H9 (cell line): ENCODE results near the gene XIRP2. TPM values are rescaled to one million over a fixed set of nuclear protein-coding genes. Genes with fewer than 3 reads are reported as not detected.

ENCODE experiments used
- DNase-seq: peaks from one replicate; pipeline ENCODE4 v3.0.0-alpha.2; 2017
- H2AFZ ChIP-seq: one replicate; pipeline ENCODE4 v1.6.1; 2013; ENCODE audit warnings: mild to moderate bottlenecking, low read length, control low read depth, moderate library complexity
- H2AK5ac ChIP-seq: 2 replicates; pipeline ENCODE4 v1.6.1; 2013; ENCODE audit warnings: low read length, control low read depth, mixed read lengths; ENCODE audit not compliant: insufficient read length
- H2BK120ac ChIP-seq: one replicate; pipeline ENCODE4 v1.6.1; 2013; ENCODE audit warnings: low read depth, mild to moderate bottlenecking, low read length, control low read depth, inconsistent platforms; ENCODE audit not compliant: poor library complexity, severe bottlenecking
- H2BK12ac ChIP-seq: 2 replicates; pipeline ENCODE4 v1.6.1; 2013; ENCODE audit warnings: low read length, control low read depth, mixed read lengths, low read depth; ENCODE audit not compliant: insufficient read length
- H2BK15ac ChIP-seq: 2 replicates; pipeline ENCODE4 v1.6.1; 2013; ENCODE audit warnings: low read depth, low read length, control low read depth
- H2BK20ac ChIP-seq: one replicate; pipeline ENCODE4 v1.6.1; 2013; ENCODE audit warnings: low read depth, mild to moderate bottlenecking, low read length, control low read depth, inconsistent platforms; ENCODE audit not compliant: poor library complexity, severe bottlenecking
- H2BK5ac ChIP-seq: 2 replicates; pipeline ENCODE4 v1.6.1; 2013; ENCODE audit warnings: low read length, control low read depth, mixed read lengths; ENCODE audit not compliant: insufficient read length
- H3K14ac ChIP-seq: 2 replicates; pipeline ENCODE4 v1.6.1; 2013; ENCODE audit warnings: low read length, control low read depth; ENCODE audit not compliant: insufficient read depth
- H3K18ac ChIP-seq: 2 replicates; pipeline ENCODE4 v1.6.1; 2013; ENCODE audit warnings: low read depth, mild to moderate bottlenecking, mixed read lengths, low read length, control low read depth; ENCODE audit not compliant: insufficient read length
- H3K23ac ChIP-seq: 2 replicates; pipeline ENCODE4 v1.6.1; 2013; ENCODE audit warnings: low read length, control low read depth, mixed read lengths, low read depth; ENCODE audit not compliant: insufficient read length
- H3K23me2 ChIP-seq: 2 replicates; pipeline ENCODE4 v1.6.1; 2013; ENCODE audit warnings: low read depth, mild to moderate bottlenecking, mixed read lengths, low read length, control low read depth; ENCODE audit not compliant: insufficient read length, poor library complexity, severe bottlenecking
- H3K27ac ChIP-seq: 2 replicates; pipeline ENCODE4 v1.5.1; 2013; ENCODE audit warnings: low read length, control low read depth, mixed read lengths, low read depth; ENCODE audit not compliant: insufficient read length
- H3K27me3 ChIP-seq: 2 replicates; pipeline ENCODE4 v1.6.1; 2013; ENCODE audit warnings: low read length, control low read depth, inconsistent platforms; ENCODE audit not compliant: insufficient read depth
- H3K4ac ChIP-seq: 2 replicates; pipeline ENCODE4 v1.6.1; 2013; ENCODE audit warnings: low read depth, mild to moderate bottlenecking, control low read depth, inconsistent platforms, low read length, moderate library complexity
- H3K4me1 ChIP-seq: 2 replicates; pipeline ENCODE4 v1.6.1; 2013; ENCODE audit warnings: low read length, control low read depth, inconsistent platforms; ENCODE audit not compliant: insufficient read depth
- H3K4me2 ChIP-seq: 2 replicates; pipeline ENCODE4 v1.6.1; 2013; ENCODE audit warnings: low read length, control low read depth, mixed read lengths; ENCODE audit not compliant: insufficient read length, insufficient read depth
- H3K56ac ChIP-seq: 2 replicates; pipeline ENCODE4 v1.6.1; 2013; ENCODE audit warnings: low read depth, mild to moderate bottlenecking, mixed read lengths, low read length, control low read depth; ENCODE audit not compliant: insufficient read length
- H3K79me1 ChIP-seq: 2 replicates; pipeline ENCODE4 v1.6.1; 2013; ENCODE audit warnings: low read depth, mild to moderate bottlenecking, moderate library complexity, low read length, control low read depth, inconsistent platforms; ENCODE audit not compliant: insufficient read depth, poor library complexity, severe bottlenecking
- H3K79me2 ChIP-seq: 2 replicates; pipeline ENCODE4 v1.6.1; 2013; ENCODE audit warnings: low read length, control low read depth, inconsistent platforms; ENCODE audit not compliant: insufficient read depth
- H3K9ac ChIP-seq: 2 replicates; pipeline ENCODE4 v1.6.1; 2013; ENCODE audit warnings: low read length, control low read depth, mixed read lengths; ENCODE audit not compliant: insufficient read length; ENCODE audit errors: extremely low read depth
- H3K9me3 ChIP-seq: one replicate; pipeline ENCODE4 v1.6.1; 2013; ENCODE audit warnings: low read depth, low read length, inconsistent platforms; ENCODE audit not compliant: control insufficient read depth
- H3T11ph ChIP-seq: one replicate; pipeline ENCODE4 v1.6.1; 2013; ENCODE audit warnings: mild to moderate bottlenecking, low read length, control low read depth, inconsistent platforms
- H4K20me1 ChIP-seq: one replicate; pipeline ENCODE4 v1.6.1; 2013; ENCODE audit not compliant: control insufficient read depth, insufficient read length, insufficient read depth
- H4K5ac ChIP-seq: 2 replicates; pipeline ENCODE4 v1.6.1; 2013; ENCODE audit warnings: low read depth, mild to moderate bottlenecking, mixed read lengths, low read length, control low read depth; ENCODE audit not compliant: insufficient read length
- H4K8ac ChIP-seq: replicated peaks from 2 replicates; pipeline ENCODE4 v1.6.1; 2013; ENCODE audit warnings: low read length, control low read depth, mixed read lengths, low read depth; ENCODE audit not compliant: insufficient read length
- H4K91ac ChIP-seq: 2 replicates; pipeline ENCODE4 v1.6.1; 2013; ENCODE audit warnings: low read depth, mild to moderate bottlenecking, moderate library complexity, mixed read lengths, low read length, control low read depth; ENCODE audit not compliant: insufficient read length
- H3K27ac Mint-ChIP-seq, 3 experiments: 2 replicates in 2 of 3; 3 replicates in 1 of 3; pipeline ENCODE4 v1.8.0; 2020 to 2021; ENCODE audit warnings: mixed read lengths in 3 of 3, mild to moderate bottlenecking in 1 of 3, moderate library complexity in 1 of 3
- H3K27me3 Mint-ChIP-seq: 2 replicates; pipeline ENCODE4 v1.8.0; 2021; ENCODE audit warnings: low read depth, mild to moderate bottlenecking, moderate library complexity, mixed read lengths
- H3K36me3 Mint-ChIP-seq, 3 experiments: 2 replicates in 2 of 3; 3 replicates in 1 of 3; pipeline ENCODE4 v1.8.0; 2020 to 2021; ENCODE audit warnings: low read depth in 3 of 3, mixed read lengths in 3 of 3; ENCODE audit not compliant: insufficient read depth in 1 of 3
- H3K4me1 Mint-ChIP-seq, 2 experiments: 2 replicates each; pipeline ENCODE4 v1.8.0; 2020; ENCODE audit warnings: mixed read lengths in 2 of 2
- H3K4me3 Mint-ChIP-seq, 2 experiments: 2 replicates in 1 of 2; 3 replicates in 1 of 2; pipeline ENCODE4 v1.8.0; 2020 to 2021; ENCODE audit warnings: mild to moderate bottlenecking in 2 of 2, mixed read lengths in 2 of 2, moderate library complexity in 1 of 2
- H3K9me3 Mint-ChIP-seq, 2 experiments: 2 replicates in 1 of 2; 3 replicates in 1 of 2; pipeline ENCODE4 v1.8.0; 2020; ENCODE audit warnings: mild to moderate bottlenecking in 2 of 2, mixed read lengths in 2 of 2, moderate library complexity in 1 of 2
- CTCF ChIP-seq: fragments of 200-600 bp; sonication (generic); conservative IDR thresholded peaks from 3 replicates; pipeline ENCODE4 v1.8.0; 2021; ENCODE audit warnings: antibody characterized with exemption, mild to moderate bottlenecking
- WGBS: extraction: QIAGEN DNeasy Blood & Tissue Kit; methylation state at CpG from one replicate; pipeline ENCODE4 v1.1.7; 2013; ENCODE audit warnings: missing lambda C conversion rate, low lambda C conversion rate, mixed read lengths; ENCODE audit not compliant: insufficient read length; ENCODE audit errors: extremely low coverage; 5-methylcytosine and 5-hydroxymethylcytosine counted together
- total RNA-seq: library from RNA; stranded (reverse); gene quantifications from 2 replicates; pipeline ENCODE4 v1.2.1, GENCODE V29; 2021

Gene XIRP2
- total RNA-seq, 1 experiment from 2014 or later, result 0.07 TPM

GRCh38 chr2:167103028-167103756 lies 214.9 kb downstream of the XIRP2 start:
- no peak overlapping the region for H2AFZ ChIP-seq
- H3K79me1 ChIP-seq, result no peaks in the 10 kb centered on the region
- H3K4ac ChIP-seq, result no peak overlapping the region
- H2BK120ac ChIP-seq, result no peak overlapping the region
- no peak overlapping the region for H3K4me2 ChIP-seq
- Mint-ChIP-seq H3K9me3 (peaks cover 7 to 9% of the 10 kb centered on the region in 2 experiments), H3K36me3 (peaks cover 0 to 4% (median 0%) of the 10 kb centered on the region in 3 experiments; a peak in 4 of 7 replicates), H3K27ac (no peak overlapping the region; a peak in 2 of 7 replicates), H3K27me3 (no peaks in the 10 kb centered on the region), H3K4me3 (no peak overlapping the region), H3K4me1 (no peaks in the 10 kb centered on the region)
- H3K9me3 ChIP-seq, result no peaks in the 10 kb centered on the region
- no peak overlapping the region for H2BK20ac ChIP-seq
- H4K91ac ChIP-seq, result no peak overlapping the region
- no peak overlapping the region for H3K9ac ChIP-seq
- no peaks in the 10 kb centered on the region for H3K27me3 ChIP-seq
- H3T11ph ChIP-seq, result no peak overlapping the region
- H3K23me2 ChIP-seq, result no peaks in the 10 kb centered on the region
- no peak overlapping the region for H4K5ac ChIP-seq
- no peak overlapping the region for H2BK12ac ChIP-seq
- no peaks in the 10 kb centered on the region for H3K79me2 ChIP-seq
- DNase-seq, result no peak
- H3K18ac ChIP-seq, result no peak overlapping the region
- no peak overlapping the region for H4K8ac ChIP-seq
- no peak overlapping the region for H2BK5ac ChIP-seq
- H3K23ac ChIP-seq, result no peak overlapping the region
- WGBS, result no CpG with 5 or more reads among the region's 5 CpGs
- H3K56ac ChIP-seq, result no peak overlapping the region
- H2BK15ac ChIP-seq, result no peak overlapping the region
- H2AK5ac ChIP-seq, result no peak overlapping the region
- H4K20me1 ChIP-seq, result no peaks in the 10 kb centered on the region
- TF ChIP-seq CTCF, result no peak
- no peaks in the 10 kb centered on the region for H3K4me1 ChIP-seq
- no peak overlapping the region for H3K14ac ChIP-seq
- no peak overlapping the region for H3K27ac ChIP-seq
